ENCODE results near the gene PRM1.
A peak's percentile ranks its signal among the peaks of the same experiment; 100 is the strongest.

PRM1 gene

DNA sequence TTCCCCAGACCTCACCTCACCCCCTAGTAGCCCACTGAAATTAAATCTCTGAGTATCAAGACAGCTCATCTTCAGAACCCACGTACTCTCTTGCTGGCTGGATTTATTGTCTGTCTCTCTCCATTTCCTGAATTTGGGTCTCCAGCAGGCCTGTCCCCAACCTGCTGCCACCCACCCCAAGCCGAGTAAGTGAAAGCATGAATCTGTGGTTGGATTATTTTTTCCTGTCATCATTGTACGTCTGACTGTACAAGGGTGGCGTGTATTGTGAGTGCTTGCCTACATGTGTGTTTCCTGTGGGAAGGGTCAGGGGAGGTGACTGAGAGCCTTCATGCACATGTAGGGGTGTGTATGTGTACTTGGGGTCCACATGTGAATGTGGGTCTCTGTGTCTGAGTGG, 17.4 kb downstream of the PRM1 start:
- Histone ChIP-seq H3K4me3 (ENCODE audit: low read length) (peak overlapping the region; percentile 14), H3K9me2 (replicated peaks; ENCODE audit: control insufficient read depth, low read length) (no peaks in the 10 kb centered on the region), H3K9me3 (ENCODE audit: control insufficient read depth, insufficient read depth, low read length) (no peaks in the 10 kb centered on the region), H4K20me1 (ENCODE audit: control insufficient read depth, insufficient read depth, low read depth, low read length) (no peaks in the 10 kb centered on the region), H3K4me1 (ENCODE audit: control insufficient read depth, low read length) (peaks cover 25% of the 10 kb centered on the region), H3K27ac (ENCODE audit: low read depth, low read length) (no peak overlapping the region), H3K36me3 (ENCODE audit: control insufficient read depth, low read length) (no peaks in the 10 kb centered on the region), H3K27me3 (ENCODE audit: control insufficient read depth, low read length) (peaks cover 3% of the 10 kb centered on the region), H3F3A (ENCODE audit: control insufficient read depth, insufficient read depth) (no peaks in the 10 kb centered on the region), H3K79me2 (ENCODE audit: control insufficient read depth, low read length) (no peaks in the 10 kb centered on the region), H3K4me2 (ENCODE audit: low read length) (peak overlapping the region; percentile 45)
- TF ChIP-seq EZH2phosphoT487 (IDR thresholded peaks at IDR 0.05; ENCODE audit: borderline replicate concordance, low read length) (no peak), CTCF (IDR thresholded peaks at IDR 0.05; ENCODE audit: low read depth, low read length, poor library complexity, severe bottlenecking) (no peak)

GRCh38 chr16:11262915-11263314, 18.2 kb downstream of the PRM1 start:
- Histone ChIP-seq H3K4me1 (ENCODE audit: control insufficient read depth, low read length) (peaks cover 33% of the 10 kb centered on the region), H3F3A (ENCODE audit: control insufficient read depth, insufficient read depth) (no peaks in the 10 kb centered on the region; the same call in 1 of the 2 replicates), H3K9me2 (replicated peaks; ENCODE audit: control insufficient read depth, low read length) (no peaks in the 10 kb centered on the region), H3K9me3 (ENCODE audit: control insufficient read depth, insufficient read depth, low read length) (no peaks in the 10 kb centered on the region), H3K36me3 (ENCODE audit: control insufficient read depth, low read length) (no peaks in the 10 kb centered on the region), H3K4me2 (ENCODE audit: low read length) (no peak overlapping the region), H3K27me3 (ENCODE audit: control insufficient read depth, low read length) (peaks cover 4% of the 10 kb centered on the region), H3K79me2 (ENCODE audit: control insufficient read depth, low read length) (no peaks in the 10 kb centered on the region), H3K4me3 (ENCODE audit: low read length) (no peak overlapping the region), H4K20me1 (ENCODE audit: control insufficient read depth, insufficient read depth, low read depth, low read length) (no peaks in the 10 kb centered on the region), H3K27ac (ENCODE audit: low read depth, low read length) (no peak overlapping the region)
- TF ChIP-seq CTCF (IDR thresholded peaks at IDR 0.05; ENCODE audit: low read depth, low read length, poor library complexity, severe bottlenecking) (no peak), EZH2phosphoT487 (IDR thresholded peaks at IDR 0.05; ENCODE audit: borderline replicate concordance, low read length) (no peak)

DNA sequence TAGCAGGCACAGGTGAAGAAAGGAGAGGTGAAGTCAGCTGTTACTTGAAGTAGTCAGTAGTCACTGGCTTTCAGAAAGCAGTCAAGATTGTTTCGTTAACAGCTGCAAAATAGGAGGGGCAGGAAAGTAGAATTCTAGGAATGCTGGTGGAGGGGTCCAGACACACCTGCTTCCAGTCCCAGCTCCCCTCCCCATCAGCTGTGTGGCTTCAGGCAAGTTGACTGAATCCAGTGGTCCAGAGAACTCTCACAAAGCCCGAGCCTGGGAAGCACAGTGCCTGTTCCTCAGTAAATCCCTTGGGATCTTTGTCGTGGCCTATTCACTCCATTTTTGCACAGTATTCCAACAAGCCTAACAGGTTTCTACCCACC, 20.5 kb downstream of the PRM1 start:
- no peak overlapping the region for H3K4me2 ChIP-seq (ENCODE audit: low read length)
- peaks cover 48% of the 10 kb centered on the region for H3K4me1 ChIP-seq (ENCODE audit: control insufficient read depth, low read length)

More for the DNA sequence above, 20.5 kb downstream of the PRM1 start:
- Histone ChIP-seq H3K4me3 (ENCODE audit: low read length) (no peak overlapping the region), H3F3A (ENCODE audit: control insufficient read depth, insufficient read depth) (no peaks in the 10 kb centered on the region; the same call in 1 of the 2 replicates), H3K79me2 (ENCODE audit: control insufficient read depth, low read length) (peaks cover 3% of the 10 kb centered on the region), H3K9me3 (ENCODE audit: control insufficient read depth, insufficient read depth, low read length) (no peaks in the 10 kb centered on the region), H3K9me2 (replicated peaks; ENCODE audit: control insufficient read depth, low read length) (no peaks in the 10 kb centered on the region), H3K27ac (ENCODE audit: low read depth, low read length) (no peak overlapping the region), H4K20me1 (ENCODE audit: control insufficient read depth, insufficient read depth, low read depth, low read length) (no peaks in the 10 kb centered on the region), H3K36me3 (ENCODE audit: control insufficient read depth, low read length) (peaks cover under 1% of the 10 kb centered on the region), H3K27me3 (ENCODE audit: control insufficient read depth, low read length) (peaks cover 15% of the 10 kb centered on the region)
- no peak for TF ChIP-seq EZH2phosphoT487 (IDR thresholded peaks at IDR 0.05; ENCODE audit: borderline replicate concordance, low read length)
- no peak for TF ChIP-seq CTCF (IDR thresholded peaks at IDR 0.05; ENCODE audit: low read depth, low read length, poor library complexity, severe bottlenecking)

All from DOHH2 (cell line).